ENCODE measurements around the gene UQCR10. TPM values are rescaled to one million over a fixed set of nuclear protein-coding genes. Genes with fewer than 3 reads are reported as not detected.
A peak's percentile ranks its signal among the peaks of the same experiment; 100 is the strongest.

The UQCR10 gene
- total RNA-seq, 1 donor from 2014 or later: 84.6 TPM

- TF ChIP-seq CTCF (IDR thresholded peaks at IDR 0.05; ENCODE audit: unreplicated experiment): no peak
- Mint-ChIP-seq H3K9me3 (ENCODE audit: unreplicated experiment) (no peaks in the 10 kb centered on the region), H3K4me3 (ENCODE audit: unreplicated experiment) (no peak overlapping the region), H3K27ac (ENCODE audit: unreplicated experiment) (no peak overlapping the region), H3K4me1 (ENCODE audit: unreplicated experiment) (no peaks in the 10 kb centered on the region), H3K27me3 (ENCODE audit: unreplicated experiment) (peaks cover 2% of the 10 kb centered on the region), H3K36me3 (ENCODE audit: low read depth, unreplicated experiment) (peaks cover 57% of the 10 kb centered on the region)
- no peak for DNase-seq (ENCODE audit: low spot score)
Observed at GRCh38 chr22:29816128-29816527, 49.0 kb downstream of the UQCR10 start.

GRCh38 chr22:29816539-29816938, 49.4 kb downstream of the UQCR10 start:
- Mint-ChIP-seq H3K4me3 (ENCODE audit: unreplicated experiment) (no peak overlapping the region), H3K27ac (ENCODE audit: unreplicated experiment) (no peak overlapping the region), H3K27me3 (ENCODE audit: unreplicated experiment) (peaks cover 2% of the 10 kb centered on the region), H3K9me3 (ENCODE audit: unreplicated experiment) (no peaks in the 10 kb centered on the region), H3K36me3 (ENCODE audit: low read depth, unreplicated experiment) (peaks cover 55% of the 10 kb centered on the region), H3K4me1 (ENCODE audit: unreplicated experiment) (no peaks in the 10 kb centered on the region)
- no peak for TF ChIP-seq CTCF (IDR thresholded peaks at IDR 0.05; ENCODE audit: unreplicated experiment)
- DNase-seq (ENCODE audit: low spot score): no peak

- H3K27ac Mint-ChIP-seq (ENCODE audit: unreplicated experiment): no peak overlapping the region
- H3K36me3 Mint-ChIP-seq (ENCODE audit: low read depth, unreplicated experiment): peaks cover 52% of the 10 kb centered on the region
- no peaks in the 10 kb centered on the region for H3K4me1 Mint-ChIP-seq (ENCODE audit: unreplicated experiment)
- no peak for DNase-seq (ENCODE audit: low spot score)
- no peak for TF ChIP-seq CTCF (IDR thresholded peaks at IDR 0.05; ENCODE audit: unreplicated experiment)
- H3K9me3 Mint-ChIP-seq (ENCODE audit: unreplicated experiment): no peaks in the 10 kb centered on the region
- peaks cover 2% of the 10 kb centered on the region for H3K27me3 Mint-ChIP-seq (ENCODE audit: unreplicated experiment)
- H3K4me3 Mint-ChIP-seq (ENCODE audit: unreplicated experiment): no peak overlapping the region
Observed at GRCh38 chr22:29816980-29817379, 49.8 kb downstream of the UQCR10 start.

- DNase-seq (ENCODE audit: low spot score): no peak
- Mint-ChIP-seq H3K27ac (ENCODE audit: unreplicated experiment) (no peak overlapping the region), H3K27me3 (ENCODE audit: unreplicated experiment) (peaks cover 2% of the 10 kb centered on the region), H3K4me1 (ENCODE audit: unreplicated experiment) (peaks cover 4% of the 10 kb centered on the region), H3K9me3 (ENCODE audit: unreplicated experiment) (no peaks in the 10 kb centered on the region), H3K4me3 (ENCODE audit: unreplicated experiment) (no peak overlapping the region), H3K36me3 (ENCODE audit: low read depth, unreplicated experiment) (peaks cover 54% of the 10 kb centered on the region)
- TF ChIP-seq CTCF (IDR thresholded peaks at IDR 0.05; ENCODE audit: unreplicated experiment): no peak
Observed at GRCh38 chr22:29817724-29818123, 50.6 kb downstream of the UQCR10 start.

- Mint-ChIP-seq H3K27ac (ENCODE audit: unreplicated experiment) (no peak overlapping the region), H3K4me1 (ENCODE audit: unreplicated experiment) (peaks cover 4% of the 10 kb centered on the region), H3K4me3 (ENCODE audit: unreplicated experiment) (peak overlapping the region; percentile 1), H3K9me3 (ENCODE audit: unreplicated experiment) (no peaks in the 10 kb centered on the region), H3K27me3 (ENCODE audit: unreplicated experiment) (peaks cover 2% of the 10 kb centered on the region), H3K36me3 (ENCODE audit: low read depth, unreplicated experiment) (peaks cover 52% of the 10 kb centered on the region)
- no peak for DNase-seq (ENCODE audit: low spot score)
- no peak for TF ChIP-seq CTCF (IDR thresholded peaks at IDR 0.05; ENCODE audit: unreplicated experiment)
Observed at GRCh38 chr22:29819501-29819900, 52.3 kb downstream of the UQCR10 start.

Other genes starting within 250 kb of the UQCR10 start
- gene THOC5, start 213.6 kb upstream of the UQCR10 start, total RNA-seq (ENCODE audit: unreplicated experiment): 76.4 TPM
- gene NIPSNAP1, start 186.3 kb upstream of the UQCR10 start, total RNA-seq (ENCODE audit: unreplicated experiment): 78.0 TPM
- 44.3 TPM for gene NF2, start 163.7 kb upstream of the UQCR10 start, total RNA-seq (ENCODE audit: unreplicated experiment)
- gene CABP7, start 47.4 kb upstream of the UQCR10 start, total RNA-seq (ENCODE audit: unreplicated experiment): not detected
- gene ZMAT5, start 362 bp upstream of the UQCR10 start, total RNA-seq (ENCODE audit: unreplicated experiment): 20.2 TPM
- 85.5 TPM for gene ASCC2, start 70.9 kb downstream of the UQCR10 start, total RNA-seq (ENCODE audit: unreplicated experiment)
- gene MTMR3, start 115.8 kb downstream of the UQCR10 start, total RNA-seq (ENCODE audit: unreplicated experiment): 39.1 TPM